Activated CD8-positive, alpha-beta memory T cell treated with anti-CD3 and anti-CD28 coated beads for 1 hour (primary cell): ENCODE results near the gene LSAMP.

Experiments
- DNase-seq, 2 donors: peaks; one replicate each; pipeline ENCODE4 v3.0.0-alpha.2; 2020; ENCODE audit warnings: low read depth in 1 of 2; ENCODE audit errors: extremely low read depth in 1 of 2

LSAMP gene

DNA sequence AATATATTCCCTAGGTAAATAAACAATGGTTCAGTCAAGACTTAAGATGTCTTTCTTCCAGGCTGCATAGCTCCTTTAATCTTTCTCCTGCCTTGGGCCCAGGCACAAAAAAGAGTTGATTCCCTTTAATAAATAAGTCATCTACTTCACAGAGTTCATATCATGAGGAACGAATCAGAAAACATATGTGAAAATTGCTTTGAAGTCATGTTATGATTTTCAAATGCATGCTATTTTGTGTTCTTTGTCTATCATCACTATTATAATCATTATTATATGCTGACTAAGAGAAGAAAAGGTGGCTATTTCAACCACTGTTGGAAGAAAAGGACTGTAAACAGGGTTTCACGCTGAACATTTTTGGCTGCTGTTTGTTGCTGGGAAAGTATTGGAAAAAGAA is 70.4 kb downstream of the LSAMP start:
- DNase-seq: no peak

DNA sequence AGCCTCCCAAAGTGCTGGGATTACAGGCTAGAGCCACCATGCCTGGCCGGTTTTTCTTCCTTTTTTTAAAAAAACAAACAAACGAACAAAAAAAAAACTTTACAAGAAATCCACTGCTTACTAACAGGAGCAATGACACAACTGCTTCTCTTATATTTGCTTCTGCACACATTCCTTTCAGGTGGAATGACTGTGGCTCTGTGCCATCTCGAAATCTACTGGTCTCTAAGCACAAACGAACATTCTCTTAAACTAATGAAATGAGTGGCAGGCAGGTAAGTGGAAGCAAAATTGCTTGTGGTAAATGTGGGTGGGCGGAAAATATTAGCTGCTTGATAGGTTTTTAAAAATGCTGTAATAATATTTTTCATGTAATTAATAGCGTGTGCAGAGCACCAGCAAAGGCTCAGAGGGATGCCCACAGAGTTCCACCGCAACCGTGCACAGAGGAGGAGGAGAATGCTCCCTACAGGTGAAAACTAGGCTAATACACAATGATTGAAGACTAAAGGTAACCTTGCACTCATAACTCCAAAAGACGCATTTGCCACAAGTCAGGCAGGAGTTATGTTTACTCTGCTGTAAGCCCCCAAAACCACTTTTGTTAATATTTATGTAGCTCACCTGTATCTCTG is 77.4 kb downstream of the LSAMP start:
- no peak for DNase-seq

DNA sequence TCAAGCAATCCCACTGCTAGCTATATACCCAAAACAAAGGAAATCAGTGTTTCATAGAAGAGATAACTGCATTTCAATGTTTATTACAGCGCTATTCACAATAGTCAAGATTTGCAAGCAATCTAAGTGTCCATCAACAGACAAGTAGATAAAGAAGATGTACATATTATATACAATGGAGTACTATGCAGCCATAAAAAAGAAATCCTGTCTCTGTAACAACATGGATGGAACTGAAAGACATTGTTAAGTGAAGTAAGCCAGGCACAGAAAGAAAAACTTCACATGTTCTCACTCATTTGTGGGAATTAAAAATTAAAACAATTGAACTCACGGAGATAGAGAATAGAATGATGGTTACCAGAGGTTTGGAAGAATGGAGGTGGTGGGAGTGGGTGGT is 89.2 kb downstream of the LSAMP start:
- no peak for DNase-seq

DNA sequence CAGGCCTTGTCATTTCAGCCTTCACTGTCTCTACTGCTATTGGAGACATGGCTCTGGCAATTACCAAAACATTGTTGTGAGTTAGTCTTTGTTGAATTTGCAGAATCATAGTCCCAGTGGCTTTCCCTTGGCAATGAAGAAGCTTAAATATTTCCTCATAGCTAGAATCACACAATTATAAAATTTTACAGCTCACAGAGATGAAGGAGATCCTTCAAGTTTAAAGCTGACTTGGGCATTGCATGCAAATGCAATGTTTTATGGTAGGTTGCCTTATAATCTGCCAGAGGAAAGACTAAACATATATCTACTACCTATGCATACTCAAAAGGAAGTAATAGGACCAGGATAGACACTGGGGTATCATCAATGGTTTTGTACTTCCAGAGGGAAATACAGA is 90.9 kb downstream of the LSAMP start:
- no peak for DNase-seq

DNA sequence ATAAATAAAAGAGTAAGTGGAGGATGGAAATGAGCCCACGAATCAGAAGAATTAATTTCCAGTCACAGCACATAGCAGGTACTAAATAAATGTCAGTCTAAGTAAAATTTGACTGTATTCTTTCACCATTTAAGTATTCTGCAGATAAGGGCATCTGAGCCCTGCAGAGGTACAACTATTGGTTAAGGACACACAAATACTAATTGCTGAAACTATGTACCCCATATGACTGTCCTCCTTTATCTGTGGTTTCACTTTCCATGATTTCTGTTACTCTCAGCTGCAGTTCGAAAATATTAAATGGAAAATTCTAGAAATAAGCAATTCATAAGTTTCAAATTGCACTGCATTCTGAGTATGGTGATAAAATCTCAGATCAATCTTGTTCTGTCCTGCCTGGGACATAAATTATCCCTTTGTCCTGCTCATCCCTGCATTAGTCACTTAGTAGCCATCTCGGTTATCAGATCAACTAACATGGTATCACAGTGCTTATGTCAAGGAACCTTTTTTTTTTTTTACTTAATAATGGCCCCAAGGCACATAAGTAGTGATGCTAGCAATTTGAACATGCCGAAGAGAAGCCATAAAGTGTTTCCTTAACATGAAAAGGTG is 95.1 kb downstream of the LSAMP start:
- no peak for DNase-seq

DNA sequence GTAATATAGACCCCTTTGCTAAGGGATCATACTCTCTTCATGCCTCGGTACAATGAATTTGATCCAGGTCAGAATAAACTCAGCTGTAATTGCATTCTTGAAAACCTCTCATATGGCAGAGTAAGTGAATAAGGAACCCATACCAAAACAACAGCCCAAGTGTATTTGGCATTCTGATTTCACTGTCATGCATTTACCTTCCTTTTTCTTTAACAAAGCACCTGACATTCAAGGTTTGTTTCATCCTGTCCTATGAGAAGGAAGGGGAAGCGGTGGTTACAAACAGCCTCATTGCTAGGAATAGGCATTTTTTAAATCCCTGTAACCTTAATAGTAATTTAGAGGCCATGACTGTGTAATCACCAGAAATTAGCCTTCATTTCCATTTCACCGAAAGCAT is 97.1 kb downstream of the LSAMP start:
- no peak for DNase-seq

DNA sequence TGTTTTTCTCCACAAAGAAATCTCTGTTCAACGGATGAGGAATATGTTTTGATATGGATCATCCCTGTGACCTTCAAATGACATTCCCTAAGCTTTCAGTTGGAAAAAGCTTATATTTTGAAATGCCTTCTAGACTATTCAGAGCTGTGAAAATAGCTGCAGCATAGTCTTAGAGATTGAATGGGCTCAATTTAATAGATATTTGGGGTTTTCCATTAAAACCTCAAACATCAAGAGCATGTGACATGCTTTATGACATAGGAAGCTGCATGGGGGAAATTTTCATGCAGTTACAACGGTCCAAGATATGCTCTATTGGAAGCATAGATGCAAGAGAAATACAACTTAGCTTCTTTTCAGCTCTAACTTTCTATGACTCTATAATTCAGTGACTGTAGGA is 102.8 kb downstream of the LSAMP start:
- DNase-seq: no peak

DNA sequence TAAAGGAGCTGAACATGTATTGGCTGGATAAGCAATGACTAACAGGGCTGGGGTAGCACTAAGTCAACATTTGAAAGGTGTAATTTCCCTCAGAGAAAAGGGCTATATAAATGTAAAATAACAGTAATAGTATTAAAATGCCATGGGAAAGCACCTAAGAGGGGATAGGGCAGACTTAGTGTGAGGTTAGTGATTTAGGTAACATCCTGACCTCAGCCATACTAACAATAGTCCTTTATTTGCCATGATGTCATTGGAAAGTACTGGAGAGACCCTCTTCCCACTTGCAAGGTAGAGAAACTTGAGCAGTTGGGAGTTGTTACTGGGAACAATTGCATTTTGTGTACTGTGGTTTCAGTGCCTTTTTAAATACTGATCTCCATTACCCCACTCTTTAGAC is 103.4 kb downstream of the LSAMP start:
- no peak for DNase-seq

DNA sequence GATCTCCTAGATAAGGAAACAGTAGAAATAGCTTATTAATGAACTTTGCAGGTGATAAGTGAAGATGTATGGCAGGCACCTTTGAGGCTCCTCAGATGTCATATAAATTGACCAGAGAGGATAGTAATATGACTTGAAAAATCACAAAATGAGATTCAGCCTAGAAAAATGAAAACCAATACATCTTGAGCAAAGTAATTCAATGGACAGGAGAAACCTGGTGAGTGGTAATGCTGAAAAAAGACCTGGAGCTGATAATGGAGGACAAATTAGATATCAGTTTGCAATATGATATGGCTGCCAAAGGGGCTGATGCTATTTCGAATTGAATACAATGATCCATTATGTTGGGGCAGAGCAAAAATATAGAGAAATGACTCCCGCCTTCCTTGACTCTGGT is 103.9 kb downstream of the LSAMP start:
- no peak for DNase-seq

DNA sequence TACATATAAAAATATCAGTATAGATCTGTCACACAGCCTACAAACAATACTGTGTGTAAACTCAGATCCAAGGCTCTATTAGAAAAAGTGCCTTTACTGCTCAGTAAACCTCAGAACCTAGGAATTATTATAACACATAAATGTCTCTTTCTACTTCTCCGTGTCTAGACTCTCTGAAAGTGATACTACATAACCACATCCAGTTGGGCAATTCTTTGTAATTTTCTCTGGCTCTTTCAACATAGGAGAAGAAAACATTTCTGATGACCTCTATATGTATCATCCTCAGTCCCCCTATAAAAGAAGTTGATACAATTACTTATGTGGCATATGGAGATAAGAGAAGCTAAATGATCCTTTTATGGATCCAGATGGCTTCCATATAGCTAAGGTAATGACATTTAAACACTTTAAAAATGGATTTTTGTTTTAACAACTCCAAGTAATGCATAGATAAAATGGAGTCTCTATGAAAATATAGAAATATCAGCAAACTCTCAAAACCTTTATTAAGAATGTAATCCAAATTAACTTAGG is 104.5 kb downstream of the LSAMP start:
- DNase-seq: no peak

DNA sequence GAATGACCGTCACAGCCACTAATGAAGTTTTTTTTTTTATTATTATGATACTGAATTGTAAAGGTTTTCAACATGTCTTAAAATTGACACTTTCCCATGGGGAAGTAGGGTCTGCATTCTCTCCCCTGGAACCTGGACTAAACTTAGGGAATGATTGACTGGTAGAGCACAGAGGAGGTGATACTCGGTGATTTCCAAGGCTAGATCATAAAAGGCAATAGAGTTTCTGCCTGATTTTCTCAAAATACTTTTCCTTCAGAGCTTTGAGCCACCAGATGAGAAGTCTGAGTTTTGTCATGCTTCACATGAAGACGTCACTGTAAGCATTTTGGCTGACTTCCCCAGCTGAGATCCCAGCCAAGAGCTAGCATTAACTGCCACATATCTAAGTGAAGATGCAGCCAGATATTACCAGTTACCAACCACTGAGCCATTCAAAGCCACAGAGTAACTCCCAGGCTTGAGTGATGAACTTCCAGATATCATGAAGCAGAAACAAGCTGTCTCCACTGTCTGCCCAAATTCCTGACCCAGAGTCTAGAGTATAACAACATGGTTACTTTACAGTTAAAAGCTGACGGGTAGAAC is 105.8 kb downstream of the LSAMP start:
- no peak for DNase-seq

DNA sequence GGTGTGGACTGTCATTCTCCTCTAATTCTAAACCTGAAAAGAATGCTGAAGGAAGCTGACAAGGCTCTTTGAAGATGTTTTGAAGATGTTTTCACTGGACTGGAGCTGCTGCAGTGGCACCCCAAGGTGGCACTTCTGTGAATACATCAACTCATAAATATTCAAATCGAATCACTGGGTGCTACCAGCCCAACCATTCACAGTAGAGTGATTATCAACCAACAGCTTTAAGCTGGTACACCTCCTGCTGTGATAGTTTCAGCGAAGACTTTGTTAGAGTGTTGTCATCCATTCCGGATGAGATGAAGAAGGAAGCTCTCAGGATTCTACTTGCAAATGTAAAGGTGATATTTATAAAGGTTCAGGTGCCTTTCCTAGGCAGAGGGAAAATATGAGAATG is 106.6 kb downstream of the LSAMP start:
- no peak for DNase-seq

DNA sequence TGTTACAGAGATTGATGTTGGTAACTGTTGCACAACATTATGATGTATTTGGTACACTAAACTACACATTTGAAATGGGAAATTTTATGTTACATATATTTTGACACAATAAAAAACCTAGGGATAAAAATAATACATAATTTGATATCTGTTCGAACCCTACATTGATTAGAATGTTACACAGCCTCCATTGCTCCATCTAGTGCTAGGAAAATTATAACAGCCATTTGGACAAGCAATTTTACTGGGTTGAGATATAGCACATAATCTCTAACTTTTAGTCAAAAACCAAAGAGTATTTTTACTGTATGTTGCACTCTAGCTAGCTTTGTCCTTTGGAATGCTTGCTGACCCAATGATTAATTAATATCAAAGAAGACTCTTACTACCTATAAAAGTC is 108.1 kb downstream of the LSAMP start:
- no peak for DNase-seq

DNA sequence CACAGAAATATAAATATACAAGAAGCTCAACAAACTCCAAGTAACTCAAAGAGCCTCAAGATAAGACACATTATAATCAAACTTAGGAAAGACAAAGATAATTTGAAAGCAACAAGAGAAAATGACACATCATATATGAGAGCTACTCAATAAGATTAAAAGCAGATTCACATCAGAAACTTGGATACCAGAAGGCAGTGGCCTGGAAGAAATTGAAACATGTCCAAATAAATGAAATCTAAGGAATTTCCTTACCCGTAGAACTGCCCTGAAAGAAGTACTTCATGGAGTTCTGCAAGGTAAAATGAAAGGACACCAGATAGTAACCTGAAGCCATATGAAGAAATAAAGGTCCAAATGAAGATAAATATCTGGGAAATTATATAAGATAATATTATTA is 113.9 kb downstream of the LSAMP start:
- DNase-seq: no peak

DNA sequence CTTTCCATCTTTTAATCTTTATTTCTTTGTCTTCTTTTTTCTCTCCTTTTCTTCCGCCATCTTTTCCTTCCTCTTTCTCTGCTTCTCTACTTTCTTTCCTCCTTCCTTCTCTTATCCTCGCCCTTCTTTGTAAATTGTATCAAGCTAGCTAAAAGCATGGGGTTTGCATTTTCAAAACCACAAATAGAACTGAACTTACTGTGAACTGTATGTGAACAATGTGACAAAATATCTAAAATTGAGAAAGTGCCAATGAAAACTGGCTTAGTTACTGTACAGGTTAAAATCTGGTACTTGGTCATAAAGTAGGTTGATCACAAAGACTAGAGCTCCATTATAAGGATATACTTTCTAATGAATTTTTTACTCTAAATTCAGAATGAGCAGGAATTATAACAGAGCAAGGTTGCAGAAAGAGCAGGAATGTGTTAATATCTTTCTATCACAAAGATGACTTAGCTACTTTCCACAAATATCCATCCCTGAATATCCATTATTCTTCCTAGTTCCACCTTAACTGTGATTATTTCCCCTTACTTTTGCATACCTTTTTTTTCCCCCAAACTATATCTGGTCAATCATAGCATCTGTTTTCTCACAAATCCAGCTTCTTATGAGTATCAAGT is 122.4 kb downstream of the LSAMP start:
- no peak for DNase-seq

DNA sequence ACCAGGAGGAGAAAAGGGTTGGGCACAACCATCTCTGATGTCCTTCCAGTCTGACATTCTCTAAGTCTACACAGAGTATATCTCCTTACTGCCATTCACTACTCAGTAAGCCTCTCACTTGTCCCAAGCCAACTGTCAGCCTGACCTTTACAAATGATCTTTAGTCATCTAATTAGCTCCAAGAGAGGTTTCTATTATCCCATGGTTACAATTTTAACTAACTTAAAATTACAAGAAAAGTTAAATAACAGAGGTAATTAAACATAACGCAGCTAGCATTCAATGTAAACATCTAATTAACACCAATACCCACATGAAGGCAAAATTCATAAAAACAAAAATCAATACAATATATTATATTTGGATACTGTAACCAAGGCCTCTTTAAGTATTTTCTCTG is 126.9 kb downstream of the LSAMP start:
- no peak for DNase-seq

DNA sequence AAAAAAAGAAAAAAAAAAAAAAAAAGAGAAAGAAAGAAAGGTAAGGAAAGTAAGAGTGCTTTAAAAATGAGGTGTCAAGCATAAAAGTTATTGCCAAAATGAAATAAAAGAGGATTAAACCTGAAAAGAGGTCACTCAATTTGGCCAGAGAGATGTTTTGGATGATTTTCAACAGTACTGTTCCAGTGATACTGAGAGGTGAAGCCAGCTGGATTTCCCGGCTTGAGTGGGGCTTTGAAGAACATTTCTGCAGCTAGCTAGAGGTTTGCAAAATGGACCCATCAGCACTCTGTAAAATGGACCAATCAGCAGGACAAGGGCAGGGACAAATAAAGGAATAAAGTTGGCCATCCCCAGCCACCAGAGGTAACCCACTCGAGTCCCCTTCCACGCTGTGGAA is 128.5 kb downstream of the LSAMP start:
- DNase-seq: no peak

DNA sequence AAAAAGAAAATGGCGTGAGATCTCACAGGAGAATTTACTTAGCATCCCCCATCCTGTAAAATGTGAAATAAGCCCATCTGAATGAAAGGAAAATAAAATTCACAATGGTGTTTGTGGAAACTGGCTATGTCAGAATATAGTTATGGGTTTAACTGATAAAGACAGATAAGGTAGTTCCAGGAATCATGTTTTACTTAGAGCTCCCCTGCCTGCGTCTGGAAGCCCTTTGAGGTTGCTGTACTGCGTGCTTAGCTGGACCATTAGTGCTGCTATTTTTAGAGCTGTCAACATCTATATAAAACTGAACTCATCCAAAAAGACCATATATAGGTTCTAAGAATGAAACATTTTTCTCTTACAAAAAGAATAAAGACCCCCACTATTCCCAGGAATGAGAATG is 130.8 kb downstream of the LSAMP start:
- DNase-seq: no peak

DNA sequence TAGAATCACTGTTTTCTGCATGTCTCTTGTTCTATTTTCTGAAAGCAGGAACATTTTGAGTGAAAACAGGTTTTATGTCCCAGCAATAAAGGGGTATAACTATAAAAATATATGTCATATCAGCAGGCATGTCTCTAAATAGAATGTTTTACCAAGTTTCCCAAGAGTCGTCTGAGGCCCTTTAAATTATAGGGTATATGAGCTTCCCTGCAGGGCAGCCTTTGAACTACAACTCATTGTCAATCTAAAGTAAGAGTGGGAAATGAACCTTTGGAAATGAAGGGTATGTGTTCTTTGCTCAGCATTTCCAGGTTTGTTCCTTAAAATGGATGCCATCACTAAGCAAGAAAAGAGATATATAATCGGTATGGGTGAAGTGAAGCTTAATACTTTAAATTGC is 138.6 kb downstream of the LSAMP start:
- DNase-seq: no peak

DNA sequence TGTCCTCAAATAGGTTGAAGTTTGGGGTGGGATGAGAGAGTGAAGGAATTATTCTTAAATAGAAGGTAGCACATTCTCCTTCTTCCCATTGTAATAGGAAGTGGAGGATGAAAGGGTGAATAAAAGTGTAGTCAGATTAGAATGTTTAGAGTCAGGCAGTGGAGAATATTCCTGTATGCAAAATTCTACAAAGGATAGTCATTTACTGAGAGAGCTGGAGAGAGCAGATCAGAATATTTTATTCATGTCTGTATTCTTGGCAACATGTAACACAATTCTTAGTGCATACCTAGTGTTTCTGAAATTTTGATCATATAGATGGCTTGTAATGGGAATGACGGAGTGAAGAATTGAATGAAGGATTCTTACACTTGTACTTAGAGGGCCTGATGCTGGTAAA is 139.1 kb downstream of the LSAMP start:
- DNase-seq: no peak

DNA sequence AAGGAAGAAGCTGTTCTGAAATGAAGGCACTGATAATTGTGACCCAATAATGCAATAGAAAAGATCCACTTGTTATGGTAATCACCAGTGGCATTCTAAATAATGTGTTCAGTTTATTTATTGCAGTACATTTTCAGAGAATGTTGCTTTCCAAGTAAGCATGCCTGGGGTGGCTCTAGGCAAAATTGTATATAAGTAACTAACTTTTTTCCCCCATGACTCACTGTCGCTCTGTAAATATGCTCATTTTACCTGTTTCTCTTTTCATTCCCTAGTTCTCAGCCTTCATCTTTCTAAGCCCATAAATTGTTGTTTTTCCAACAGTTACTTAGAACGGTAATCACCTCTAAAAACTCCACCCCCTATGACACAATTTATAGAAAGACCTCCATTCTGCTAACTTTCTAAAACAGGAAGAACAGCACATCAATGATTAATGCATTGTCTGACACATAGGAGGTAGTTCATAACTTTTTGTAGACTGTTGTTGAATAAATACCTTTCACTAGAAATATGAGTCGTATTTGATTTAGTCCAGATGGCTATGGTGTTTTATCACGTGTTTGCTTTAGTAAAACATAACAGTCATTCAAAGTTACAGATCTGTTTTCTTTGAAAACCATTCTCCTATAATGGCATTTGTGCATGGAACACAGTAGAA is 143.1 kb downstream of the LSAMP start:
- DNase-seq: no peak

DNA sequence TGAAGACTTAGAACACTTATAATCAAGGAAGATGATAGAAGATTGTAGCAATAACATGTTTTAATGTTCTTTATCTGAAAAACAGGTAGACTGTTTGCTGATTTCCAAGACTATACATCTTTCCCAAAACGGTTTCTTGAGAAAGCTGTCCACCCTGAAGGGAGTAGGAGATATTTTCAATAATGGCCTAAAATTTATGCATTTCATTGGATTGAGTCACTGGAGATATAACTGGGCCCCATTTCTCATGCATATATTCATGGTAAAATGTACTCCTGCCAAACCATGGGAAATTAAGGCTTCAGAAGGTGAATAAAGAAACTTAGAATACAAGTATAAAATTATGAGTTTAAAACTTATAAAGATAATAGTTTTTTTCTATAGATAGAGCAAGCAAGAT is 143.9 kb downstream of the LSAMP start:
- no peak for DNase-seq
